GM12801 (cell line): ENCODE measurements around the gene CENPK.

Source experiments
- TF ChIP-seq, protein P1 (sequence below): IDR thresholded peaks from one replicate; pipeline ENCODE4 v1.5.1; 2011; ENCODE audit warnings: control low read depth; ENCODE audit not compliant: insufficient read length; ENCODE audit errors: extremely low read depth

CENPK gene, protein sequence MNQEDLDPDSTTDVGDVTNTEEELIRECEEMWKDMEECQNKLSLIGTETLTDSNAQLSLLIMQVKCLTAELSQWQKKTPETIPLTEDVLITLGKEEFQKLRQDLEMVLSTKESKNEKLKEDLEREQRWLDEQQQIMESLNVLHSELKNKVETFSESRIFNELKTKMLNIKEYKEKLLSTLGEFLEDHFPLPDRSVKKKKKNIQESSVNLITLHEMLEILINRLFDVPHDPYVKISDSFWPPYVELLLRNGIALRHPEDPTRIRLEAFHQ

DNA sequence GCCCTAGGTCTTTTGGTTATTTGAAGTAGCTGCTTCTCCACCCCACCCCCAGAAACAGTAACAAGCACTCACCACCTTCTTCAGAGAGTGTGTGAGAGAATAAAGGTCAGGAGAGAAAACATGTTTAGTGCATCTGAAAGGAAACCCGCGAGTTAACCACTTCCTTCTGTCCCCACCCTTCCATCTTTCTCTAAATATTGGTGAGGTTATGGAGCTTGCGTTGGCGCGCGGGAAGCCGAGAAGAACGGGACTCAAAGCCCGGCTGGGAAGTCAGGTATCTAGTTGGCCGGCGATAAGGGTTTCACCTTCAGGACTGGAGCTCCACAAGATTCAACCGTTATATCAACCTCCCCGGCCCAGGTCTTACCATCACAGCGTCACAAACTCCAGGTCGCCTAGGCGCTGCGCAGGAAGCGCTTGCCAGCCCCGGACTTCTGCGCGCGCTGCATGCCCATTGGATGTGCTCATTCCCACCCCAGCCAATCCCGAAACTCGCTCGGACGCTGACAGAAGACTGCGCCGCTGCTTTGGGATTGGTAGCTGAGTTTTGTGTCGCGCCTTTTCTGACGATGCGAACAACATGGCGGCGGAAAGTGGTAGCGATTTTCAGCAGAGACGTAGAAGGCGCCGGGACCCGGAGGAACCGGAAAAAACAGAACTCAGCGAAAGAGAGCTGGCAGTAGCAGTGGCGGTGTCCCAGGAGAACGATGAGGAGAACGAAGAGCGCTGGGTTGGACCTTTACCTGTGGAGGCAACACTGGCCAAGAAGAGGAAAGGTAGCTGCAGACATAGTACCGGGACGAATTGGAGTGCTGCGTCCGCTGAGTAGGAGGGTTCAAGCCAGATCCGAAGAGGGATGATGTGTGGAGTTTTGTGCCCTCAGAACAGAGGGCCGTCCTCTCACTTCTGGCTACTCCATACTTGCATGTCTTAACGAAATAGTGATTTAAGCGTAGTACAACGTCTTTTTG lies at the start of gene CENPK, which contains the start of gene PPWD1:
Gene CENPK (minus strand): TSS at position 438 of the 971 bp plus-strand sequence. CDS start 8,261 bp downstream, outside the sequence.
Gene PPWD1 (plus strand): TSS at position 566 of the 971 bp plus-strand sequence. CDS start 15 bp downstream, at position 581.
- TF ChIP-seq, protein P1, sequence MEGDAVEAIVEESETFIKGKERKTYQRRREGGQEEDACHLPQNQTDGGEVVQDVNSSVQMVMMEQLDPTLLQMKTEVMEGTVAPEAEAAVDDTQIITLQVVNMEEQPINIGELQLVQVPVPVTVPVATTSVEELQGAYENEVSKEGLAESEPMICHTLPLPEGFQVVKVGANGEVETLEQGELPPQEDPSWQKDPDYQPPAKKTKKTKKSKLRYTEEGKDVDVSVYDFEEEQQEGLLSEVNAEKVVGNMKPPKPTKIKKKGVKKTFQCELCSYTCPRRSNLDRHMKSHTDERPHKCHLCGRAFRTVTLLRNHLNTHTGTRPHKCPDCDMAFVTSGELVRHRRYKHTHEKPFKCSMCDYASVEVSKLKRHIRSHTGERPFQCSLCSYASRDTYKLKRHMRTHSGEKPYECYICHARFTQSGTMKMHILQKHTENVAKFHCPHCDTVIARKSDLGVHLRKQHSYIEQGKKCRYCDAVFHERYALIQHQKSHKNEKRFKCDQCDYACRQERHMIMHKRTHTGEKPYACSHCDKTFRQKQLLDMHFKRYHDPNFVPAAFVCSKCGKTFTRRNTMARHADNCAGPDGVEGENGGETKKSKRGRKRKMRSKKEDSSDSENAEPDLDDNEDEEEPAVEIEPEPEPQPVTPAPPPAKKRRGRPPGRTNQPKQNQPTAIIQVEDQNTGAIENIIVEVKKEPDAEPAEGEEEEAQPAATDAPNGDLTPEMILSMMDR, result no peak

DNA sequence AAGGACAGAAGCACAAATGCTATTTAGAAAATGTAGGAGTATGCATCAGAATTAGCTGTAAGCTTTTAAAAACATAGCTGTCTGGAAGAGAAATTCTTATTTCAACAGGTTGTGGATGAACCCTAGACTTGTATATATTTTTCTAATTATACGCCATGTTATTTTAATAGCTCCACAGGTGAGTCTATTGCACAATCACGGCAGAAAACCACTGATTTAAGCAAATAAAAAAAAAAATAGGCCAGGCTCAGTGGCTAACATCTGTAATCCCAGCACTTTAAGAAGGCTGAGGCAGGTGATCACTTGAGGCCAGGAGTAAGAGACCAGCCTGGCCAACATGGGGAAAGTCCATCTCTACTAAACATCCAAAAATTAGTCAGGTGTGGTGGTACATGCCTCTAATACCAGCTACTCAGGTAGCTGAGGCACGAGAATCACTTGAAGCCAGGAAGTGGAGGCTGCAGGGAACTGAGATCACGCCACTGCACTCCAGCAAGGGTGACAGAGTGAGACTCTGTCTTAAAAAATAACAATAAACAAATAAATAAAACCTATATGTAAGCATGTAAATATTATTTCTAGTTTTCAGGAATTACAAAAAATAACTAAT lies 49.4 kb upstream of the CENPK start:
- TF ChIP-seq, protein P1, result no peak

DNA sequence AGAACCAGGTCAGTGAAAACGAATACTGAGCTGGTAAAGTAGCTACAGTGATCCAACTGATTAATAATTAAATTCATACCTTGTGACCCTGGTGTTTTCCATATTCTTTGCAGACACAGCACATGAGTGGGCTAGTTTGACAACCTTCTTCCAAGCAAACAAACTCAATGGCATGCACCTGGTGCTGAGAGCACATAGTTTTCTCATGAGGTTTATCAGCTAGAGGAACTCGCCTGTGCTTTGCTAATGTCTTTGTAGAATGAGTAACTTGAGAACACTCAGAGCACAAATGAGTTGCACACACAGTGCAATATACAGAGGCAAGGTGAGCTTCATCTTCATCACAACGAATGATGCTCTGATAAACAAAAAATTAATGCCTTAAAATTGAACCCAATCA lies 48.6 kb upstream of the CENPK start:
- TF ChIP-seq, protein P1, result no peak

DNA sequence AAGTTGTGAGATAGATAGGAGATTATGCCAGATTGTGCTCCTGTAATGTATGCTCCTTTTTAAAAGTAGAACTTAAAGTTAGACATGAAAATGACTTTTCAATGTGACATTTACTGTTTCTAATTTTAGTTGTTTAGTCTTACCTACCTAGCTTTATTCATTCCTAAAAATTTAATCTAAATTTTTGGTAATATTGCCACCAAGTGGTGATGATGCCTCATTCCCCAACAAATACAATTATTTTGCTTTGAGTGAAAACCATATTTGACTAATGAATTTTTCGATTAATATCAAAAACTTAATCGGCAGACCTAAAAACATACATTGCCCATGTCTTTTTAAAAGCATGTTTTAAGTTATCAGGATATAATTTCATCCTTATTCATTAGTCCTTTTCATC lies 25.7 kb upstream of the CENPK start:
- TF ChIP-seq, protein P1, result no peak

DNA sequence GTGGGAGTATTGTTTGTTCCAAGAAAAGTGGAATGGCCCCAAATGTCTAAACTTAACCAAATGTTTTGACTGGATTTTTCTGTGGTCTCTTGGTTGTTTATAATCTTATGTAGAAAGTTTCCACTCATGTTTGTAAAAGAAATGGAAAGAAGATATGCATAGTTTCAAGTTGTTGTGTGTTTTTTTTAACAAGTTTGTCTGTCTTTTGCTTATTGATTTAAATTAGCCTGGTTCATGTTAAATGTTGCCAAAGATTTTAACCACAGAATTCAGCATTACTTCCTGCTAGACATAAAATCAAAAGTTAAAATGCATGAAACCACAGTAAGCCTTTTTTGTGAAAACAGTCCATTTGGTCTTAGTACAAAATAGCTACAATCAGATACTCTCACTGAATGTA lies 14.2 kb upstream of the CENPK start:
- TF ChIP-seq, protein P1, result no peak

DNA sequence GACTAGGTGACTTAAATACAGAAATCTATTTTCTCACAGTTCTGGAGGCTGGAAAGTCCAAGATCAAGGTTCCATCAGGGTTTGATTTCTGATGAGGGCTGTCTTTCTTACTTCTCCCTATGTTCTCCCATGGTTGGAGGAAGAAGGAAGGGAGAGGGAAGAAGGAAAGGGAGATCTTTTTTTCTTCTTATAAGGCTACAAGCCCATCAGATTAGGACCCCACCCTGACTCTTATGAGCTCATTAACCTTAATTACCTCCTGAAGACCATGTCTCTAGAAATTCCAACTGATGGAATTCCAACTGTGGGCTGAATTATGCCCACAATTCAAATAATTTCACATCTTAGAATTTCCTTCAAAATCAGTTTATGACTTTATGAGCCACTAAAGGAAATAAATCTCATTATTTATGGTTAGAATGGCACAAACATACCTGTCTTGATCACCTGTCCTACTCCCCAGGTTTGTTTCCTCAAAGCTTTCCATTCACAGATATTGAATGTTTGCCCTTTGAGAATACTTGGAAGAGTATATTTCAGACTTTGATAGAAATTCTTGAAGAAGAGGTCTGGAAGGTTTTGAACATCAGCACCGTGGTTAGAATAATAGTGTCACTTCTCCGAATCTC lies 7.7 kb upstream of the CENPK start:
- TF ChIP-seq, protein P1, result no peak
